HG02884 (cell line): Measurements from ENCODE around the gene TRIB2.

ENCODE experiments used
- ATAC-seq: cut with Tn5 transposase; IDR thresholded peaks from one replicate; pipeline ENCODE4 v1.9.1; 2021; ENCODE audit warnings: mild to moderate bottlenecking, moderate library complexity; ENCODE audit not compliant: unreplicated experiment

Gene TRIB2

GRCh38 chr2:12771154-12771553, 54.4 kb downstream of the TRIB2 start:
- ATAC-seq: no peak

GRCh38 chr2:12773586-12774394, 57.1 kb downstream of the TRIB2 start:
- ATAC-seq: no peak

GRCh38 chr2:12774395-12774727, 57.6 kb downstream of the TRIB2 start:
- no peak for ATAC-seq

- no peak for ATAC-seq
Observed at GRCh38 chr2:12776521-12776961, 59.8 kb downstream of the TRIB2 start.

- no peak for ATAC-seq
Observed at GRCh38 chr2:12778369-12778768, 61.6 kb downstream of the TRIB2 start.

- ATAC-seq: no peak
Observed at GRCh38 chr2:12778811-12779579, 62.3 kb downstream of the TRIB2 start.

GRCh38 chr2:12781329-12781728, 64.6 kb downstream of the TRIB2 start:
- ATAC-seq: no peak

GRCh38 chr2:12787891-12788801, 71.4 kb downstream of the TRIB2 start:
- ATAC-seq: no peak

GRCh38 chr2:12791906-12792305, 75.2 kb downstream of the TRIB2 start:
- no peak for ATAC-seq
